C1 segment of cervical spinal cord (tissue), 14 donors: Measurements from ENCODE around the gene SEC63.
"Not testable (repeated sequence)": the region's sequence is repeated elsewhere in the genome, so short reads cannot be mapped to it uniquely, and the experiment has no call there.

ENCODE experiments used
- DNase-seq, 14 donors: peaks; one replicate each; lab custom pipeline; 2025; lab: John Stamatoyannopoulos, UW

SEC63 gene

GRCh38 chr6:107957909-107958688 lies at the start of gene SEC63:
Gene SEC63, minus strand, starts transcription at chr6:107958208. Its CDS starts 199 bp downstream, at chr6:107958009.
- peak; percentile 69 to 96 (median 93) for DNase-seq

- DNase-seq = no peak
These were observed 48.0 kb upstream of the SEC63 start for GRCh38 chr6:108005961-108006360.

GRCh38 chr6:108004861-108005260 lies 46.9 kb upstream of the SEC63 start:
- no peak for DNase-seq

- DNase-seq = peak in 13 of 14 donors; percentile 11 to 81 (median 58)
These were observed 44.6 kb upstream of the SEC63 start for GRCh38 chr6:108002365-108003221.

GRCh38 chr6:108001696-108002231 lies 43.8 kb upstream of the SEC63 start:
- DNase-seq = no peak

GRCh38 chr6:108000259-108000658 lies 42.3 kb upstream of the SEC63 start:
- not testable (repeated sequence) for DNase-seq

GRCh38 chr6:107999341-107999740 lies 41.3 kb upstream of the SEC63 start:
- DNase-seq = no peak

- no peak for DNase-seq
These were observed 34.0 kb upstream of the SEC63 start for GRCh38 chr6:107991772-107992550.

- no peak for DNase-seq
These were observed 33.1 kb upstream of the SEC63 start for GRCh38 chr6:107991061-107991460.

GRCh38 chr6:107990587-107990986 lies 32.6 kb upstream of the SEC63 start:
- DNase-seq = not testable (repeated sequence)

- no peak for DNase-seq
These were observed 31.4 kb upstream of the SEC63 start for GRCh38 chr6:107989166-107990094.

GRCh38 chr6:107988570-107988969 lies 30.6 kb upstream of the SEC63 start:
- DNase-seq = no peak

- no peak for DNase-seq
These were observed 29.8 kb upstream of the SEC63 start for GRCh38 chr6:107987805-107988204.

GRCh38 chr6:107985701-107986100 lies 27.7 kb upstream of the SEC63 start:
- DNase-seq = no peak

GRCh38 chr6:107983811-107984210 lies 25.8 kb upstream of the SEC63 start:
- no peak for DNase-seq

GRCh38 chr6:107982486-107982885 lies 24.5 kb upstream of the SEC63 start:
- DNase-seq = no peak

- DNase-seq = no peak
These were observed 23.7 kb upstream of the SEC63 start for GRCh38 chr6:107981695-107982094.

- peak in 2 of 14 donors; percentile 10 to 18 for DNase-seq
These were observed 19.3 kb upstream of the SEC63 start for GRCh38 chr6:107977283-107977682.

GRCh38 chr6:107976155-107976783 lies 18.3 kb upstream of the SEC63 start:
- DNase-seq = no peak

- no peak for DNase-seq
These were observed 15.6 kb upstream of the SEC63 start for GRCh38 chr6:107973594-107973993.
